ENCODE measurements around the gene CFAP119.

The CFAP119 gene

DNA sequence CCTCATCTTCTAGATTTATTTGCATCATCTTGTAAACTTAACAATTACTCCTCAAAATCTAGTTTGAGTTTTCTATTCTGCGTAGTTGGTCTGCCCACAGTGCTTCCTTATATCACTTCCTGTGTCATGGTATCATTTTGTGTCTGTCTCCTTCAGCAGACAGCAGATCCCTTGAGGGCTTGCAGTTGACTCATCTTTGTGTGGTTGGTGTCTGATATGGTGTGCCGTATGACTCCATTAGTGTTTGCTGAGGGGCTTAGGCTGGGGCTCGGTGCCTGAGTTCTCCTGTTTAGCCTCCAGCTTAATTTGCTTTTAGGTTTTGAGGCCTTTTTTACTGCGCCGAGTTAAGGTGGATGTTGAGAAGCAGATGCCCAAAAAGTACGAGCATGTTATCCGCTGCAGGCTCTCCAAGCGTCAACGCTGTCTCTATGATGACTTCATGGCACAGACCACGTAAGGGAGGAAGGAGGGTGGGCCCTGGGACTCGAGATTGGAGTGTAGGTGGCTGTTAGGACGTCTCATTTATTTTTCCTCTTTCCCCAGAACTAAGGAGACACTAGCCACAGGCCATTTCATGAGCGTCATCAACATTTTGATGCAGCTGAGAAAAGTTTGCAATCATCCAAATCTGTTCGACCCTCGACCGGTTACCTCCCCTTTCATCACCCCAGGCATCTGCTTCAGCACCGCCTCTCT is 46.0 kb downstream of the CFAP119 start:
- DNase-seq (ENCODE audit: low read depth in 1 of 2, low spot score in 1 of 2) = peak; percentile 25 to 72
- TF ChIP-seq GABPA (IDR thresholded peaks at IDR 0.05; ENCODE audit: low read depth) (no peak), SPI1 (IDR thresholded peaks at IDR 0.05; ENCODE audit: borderline replicate concordance, low read depth) (no peak), POLR2AphosphoS5 (IDR thresholded peaks at IDR 0.05; ENCODE audit: low read depth) (no peak)
- TF ChIP-seq, protein P1, sequence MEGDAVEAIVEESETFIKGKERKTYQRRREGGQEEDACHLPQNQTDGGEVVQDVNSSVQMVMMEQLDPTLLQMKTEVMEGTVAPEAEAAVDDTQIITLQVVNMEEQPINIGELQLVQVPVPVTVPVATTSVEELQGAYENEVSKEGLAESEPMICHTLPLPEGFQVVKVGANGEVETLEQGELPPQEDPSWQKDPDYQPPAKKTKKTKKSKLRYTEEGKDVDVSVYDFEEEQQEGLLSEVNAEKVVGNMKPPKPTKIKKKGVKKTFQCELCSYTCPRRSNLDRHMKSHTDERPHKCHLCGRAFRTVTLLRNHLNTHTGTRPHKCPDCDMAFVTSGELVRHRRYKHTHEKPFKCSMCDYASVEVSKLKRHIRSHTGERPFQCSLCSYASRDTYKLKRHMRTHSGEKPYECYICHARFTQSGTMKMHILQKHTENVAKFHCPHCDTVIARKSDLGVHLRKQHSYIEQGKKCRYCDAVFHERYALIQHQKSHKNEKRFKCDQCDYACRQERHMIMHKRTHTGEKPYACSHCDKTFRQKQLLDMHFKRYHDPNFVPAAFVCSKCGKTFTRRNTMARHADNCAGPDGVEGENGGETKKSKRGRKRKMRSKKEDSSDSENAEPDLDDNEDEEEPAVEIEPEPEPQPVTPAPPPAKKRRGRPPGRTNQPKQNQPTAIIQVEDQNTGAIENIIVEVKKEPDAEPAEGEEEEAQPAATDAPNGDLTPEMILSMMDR (IDR thresholded peaks at IDR 0.05; ENCODE audit: insufficient read depth, low read length) = no peak
- TF ChIP-seq, protein P2, sequence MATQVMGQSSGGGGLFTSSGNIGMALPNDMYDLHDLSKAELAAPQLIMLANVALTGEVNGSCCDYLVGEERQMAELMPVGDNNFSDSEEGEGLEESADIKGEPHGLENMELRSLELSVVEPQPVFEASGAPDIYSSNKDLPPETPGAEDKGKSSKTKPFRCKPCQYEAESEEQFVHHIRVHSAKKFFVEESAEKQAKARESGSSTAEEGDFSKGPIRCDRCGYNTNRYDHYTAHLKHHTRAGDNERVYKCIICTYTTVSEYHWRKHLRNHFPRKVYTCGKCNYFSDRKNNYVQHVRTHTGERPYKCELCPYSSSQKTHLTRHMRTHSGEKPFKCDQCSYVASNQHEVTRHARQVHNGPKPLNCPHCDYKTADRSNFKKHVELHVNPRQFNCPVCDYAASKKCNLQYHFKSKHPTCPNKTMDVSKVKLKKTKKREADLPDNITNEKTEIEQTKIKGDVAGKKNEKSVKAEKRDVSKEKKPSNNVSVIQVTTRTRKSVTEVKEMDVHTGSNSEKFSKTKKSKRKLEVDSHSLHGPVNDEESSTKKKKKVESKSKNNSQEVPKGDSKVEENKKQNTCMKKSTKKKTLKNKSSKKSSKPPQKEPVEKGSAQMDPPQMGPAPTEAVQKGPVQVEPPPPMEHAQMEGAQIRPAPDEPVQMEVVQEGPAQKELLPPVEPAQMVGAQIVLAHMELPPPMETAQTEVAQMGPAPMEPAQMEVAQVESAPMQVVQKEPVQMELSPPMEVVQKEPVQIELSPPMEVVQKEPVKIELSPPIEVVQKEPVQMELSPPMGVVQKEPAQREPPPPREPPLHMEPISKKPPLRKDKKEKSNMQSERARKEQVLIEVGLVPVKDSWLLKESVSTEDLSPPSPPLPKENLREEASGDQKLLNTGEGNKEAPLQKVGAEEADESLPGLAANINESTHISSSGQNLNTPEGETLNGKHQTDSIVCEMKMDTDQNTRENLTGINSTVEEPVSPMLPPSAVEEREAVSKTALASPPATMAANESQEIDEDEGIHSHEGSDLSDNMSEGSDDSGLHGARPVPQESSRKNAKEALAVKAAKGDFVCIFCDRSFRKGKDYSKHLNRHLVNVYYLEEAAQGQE (IDR thresholded peaks at IDR 0.05; ENCODE audit: insufficient replicate concordance, low read depth) = no peak
- no peak overlapping the region for H3K4me3 ChIP-seq (replicated peaks; ENCODE audit: insufficient read depth, low read length)
- no peaks in the 10 kb centered on the region for H3K27me3 ChIP-seq (ENCODE audit: insufficient read depth, poor library complexity, severe bottlenecking)
- peak overlapping the region; percentile 23; the same call in 1 of the 2 replicates for H3K27ac ChIP-seq (replicated peaks)

DNA sequence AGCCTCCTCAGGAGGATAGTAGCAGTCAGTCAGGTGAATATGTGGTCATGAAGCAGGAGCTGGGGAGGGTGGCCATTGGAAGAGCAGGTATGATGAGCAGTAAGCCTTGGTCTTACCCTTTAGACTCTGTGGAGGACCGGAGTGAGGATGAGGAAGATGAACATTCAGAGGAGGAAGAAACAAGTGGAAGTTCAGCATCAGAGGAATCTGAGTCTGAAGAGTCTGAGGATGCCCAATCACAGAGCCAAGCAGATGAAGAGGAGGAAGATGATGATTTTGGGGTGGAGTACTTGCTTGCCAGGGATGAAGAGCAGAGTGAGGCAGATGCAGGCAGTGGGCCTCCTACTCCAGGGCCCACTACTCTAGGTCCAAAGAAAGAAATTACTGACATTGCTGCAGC is 50.1 kb downstream of the CFAP119 start:
- Histone ChIP-seq H3K27me3 (ENCODE audit: insufficient read depth, poor library complexity, severe bottlenecking) (no peaks in the 10 kb centered on the region), H3K27ac (replicated peaks) (no peak overlapping the region), H3K4me3 (replicated peaks; ENCODE audit: insufficient read depth, low read length) (no peak overlapping the region)
- TF ChIP-seq, protein P1 (IDR thresholded peaks at IDR 0.05; ENCODE audit: insufficient read depth, low read length) = no peak
- TF ChIP-seq GABPA (IDR thresholded peaks at IDR 0.05; ENCODE audit: low read depth) (no peak), SPI1 (IDR thresholded peaks at IDR 0.05; ENCODE audit: borderline replicate concordance, low read depth) (no peak), POLR2AphosphoS5 (IDR thresholded peaks at IDR 0.05; ENCODE audit: low read depth) (no peak)
- TF ChIP-seq, protein P2 (IDR thresholded peaks at IDR 0.05; ENCODE audit: insufficient replicate concordance, low read depth) = no peak
- no peak for DNase-seq (ENCODE audit: low read depth in 1 of 2, low spot score in 1 of 2)

DNA sequence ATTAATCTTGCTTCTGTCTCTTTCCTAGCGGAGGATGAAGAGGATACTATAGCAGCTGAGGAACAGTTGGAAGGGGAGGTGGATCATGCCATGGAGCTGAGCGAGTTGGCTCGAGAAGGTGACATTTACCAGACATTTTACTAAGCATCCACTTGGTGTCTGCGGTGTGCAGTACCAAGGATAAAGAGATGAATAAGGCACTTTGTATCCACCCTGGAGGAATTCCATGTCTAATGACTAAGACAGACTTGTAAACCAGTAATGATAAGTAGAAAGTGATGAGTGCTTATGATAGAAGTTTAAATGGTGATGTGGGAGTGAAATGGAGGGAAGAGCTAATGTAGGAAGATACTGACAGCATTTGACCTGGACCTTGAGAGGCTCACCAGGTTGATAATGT is 50.9 kb downstream of the CFAP119 start:
- H3K4me3 ChIP-seq (replicated peaks; ENCODE audit: insufficient read depth, low read length) = no peak overlapping the region
- TF ChIP-seq, protein P1 (IDR thresholded peaks at IDR 0.05; ENCODE audit: insufficient read depth, low read length) = no peak
- no peak for TF ChIP-seq POLR2AphosphoS5 (IDR thresholded peaks at IDR 0.05; ENCODE audit: low read depth)
- TF ChIP-seq, protein P2 (IDR thresholded peaks at IDR 0.05; ENCODE audit: insufficient replicate concordance, low read depth) = no peak
- TF ChIP-seq GABPA (IDR thresholded peaks at IDR 0.05; ENCODE audit: low read depth) = no peak
- no peak for TF ChIP-seq SPI1 (IDR thresholded peaks at IDR 0.05; ENCODE audit: borderline replicate concordance, low read depth)

More for the DNA sequence above, 50.9 kb downstream of the CFAP119 start:
- Histone ChIP-seq H3K27me3 (ENCODE audit: insufficient read depth, poor library complexity, severe bottlenecking) (no peaks in the 10 kb centered on the region), H3K27ac (replicated peaks) (no peak overlapping the region)
- DNase-seq (ENCODE audit: low read depth in 1 of 2, low spot score in 1 of 2) = no peak

Measured in HL-60 (cell line).